ENCODE measurements around the gene FMO2.

FMO2 gene

DNA sequence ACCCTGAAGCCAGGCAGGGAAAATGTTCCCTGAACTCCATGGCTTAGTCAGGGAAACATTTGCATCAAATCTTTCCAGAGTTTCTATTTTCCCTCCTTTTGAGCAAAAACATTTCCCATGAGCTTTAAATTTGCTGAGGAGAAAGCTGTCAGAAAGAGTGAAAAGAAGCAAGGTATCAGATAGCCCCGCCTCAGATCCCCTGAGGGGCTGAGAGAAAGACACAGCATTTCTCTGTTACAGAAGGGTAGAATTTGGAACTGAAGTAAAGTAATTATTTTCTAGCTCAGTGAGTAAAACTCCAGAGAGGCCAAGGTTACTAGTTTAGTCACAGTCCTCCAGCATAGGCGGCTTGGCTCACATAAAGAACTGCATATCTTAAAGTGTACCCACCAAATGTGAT is 73.8 kb downstream of the FMO2 start:
- DNase-seq: no peak
